ENCODE measurements around the gene MAP4K3. TPM values are rescaled to one million over a fixed set of nuclear protein-coding genes. Genes with fewer than 3 reads are reported as not detected.

The MAP4K3 gene
- total and polyA plus RNA-seq, 10 of the 15 experiments (the other 5 are each of a cell fraction or from before 2014, with no cell fraction given): 0.04 to 0.95 (median 0.21) TPM; not detected in 1

- Histone ChIP-seq H3K4me2 (ENCODE audit: control insufficient read depth, insufficient read depth) (no peak overlapping the region), H3K9me3 (replicated peaks; ENCODE audit: control insufficient read depth, insufficient read depth, low read length) (no peaks in the 10 kb centered on the region), H3K9ac (ENCODE audit: control insufficient read depth, insufficient read depth, low read length) (no peak overlapping the region), H4K20me1 (ENCODE audit: control insufficient read depth, insufficient read depth) (no peaks in the 10 kb centered on the region), H3K27me3 (replicated peaks in 1 of 2; ENCODE audit: control insufficient read depth in 2 of 2, insufficient read depth in 2 of 2, low read length in 1 of 2) (no peaks in the 10 kb centered on the region), H3K4me3 (no peak overlapping the region), H2AFZ (ENCODE audit: control insufficient read depth, low read depth, low read length) (no peak overlapping the region), H3K27ac (ENCODE audit: control insufficient read depth, insufficient read depth) (no peak overlapping the region), H3K36me3 (ENCODE audit: control insufficient read depth in 2 of 2, insufficient read depth in 2 of 2, low read length in 1 of 2) (no peaks in the 10 kb centered on the region), H3K79me2 (ENCODE audit: control insufficient read depth, insufficient read depth, low read length) (peaks cover 8% of the 10 kb centered on the region), H3K4me1 (ENCODE audit: control insufficient read depth, insufficient read depth, low read length) (no peaks in the 10 kb centered on the region)
- POLR2A ChIA-PET: no interaction called here
- CTCF ChIA-PET: interaction anchor here (1.0 kb wide), 1 partner anchor 16 kb away, joined by 3 read pairs; no protein-coding TSS in a partner anchor
- DNase-seq (ENCODE audit: low read depth, low spot score) (no peak), ATAC-seq (no peak), FAIRE-seq (peak; percentile 38)
- TF ChIP-seq ATF2 (IDR thresholded peaks at IDR 0.05; ENCODE audit: low read length): no peak
- TF ChIP-seq SPI1 (IDR thresholded peaks at IDR 0.05; ENCODE audit: borderline replicate concordance, insufficient read depth, low read depth, low read length): no peak
- TF ChIP-seq STAT1 (conservative IDR thresholded peaks at IDR 0.05): no peak
- TF ChIP-seq RB1 (IDR thresholded peaks at IDR 0.05; ENCODE audit: borderline replicate concordance): no peak
- TF ChIP-seq RELA (IDR thresholded peaks at IDR 0.05; ENCODE audit: borderline replicate concordance, partially characterized antibody): no peak
- TF ChIP-seq ASH2L (IDR thresholded peaks at IDR 0.05; ENCODE audit: borderline replicate concordance, low read depth): no peak
- TF ChIP-seq MAX (IDR thresholded peaks at IDR 0.05; ENCODE audit: low read depth, low read length): no peak
- no peak for TF ChIP-seq HDGF (IDR thresholded peaks at IDR 0.05)
- TF ChIP-seq ZNF274 (IDR thresholded peaks at IDR 0.05; ENCODE audit: insufficient read depth, insufficient read length): no peak
- TF ChIP-seq MLLT1 (IDR thresholded peaks at IDR 0.05): no peak
- no peak for TF ChIP-seq SUZ12 (IDR thresholded peaks at IDR 0.05; ENCODE audit: unreplicated experiment)
- no peak for TF ChIP-seq POU2F2 (IDR thresholded peaks at IDR 0.05; ENCODE audit: borderline replicate concordance, low read depth, low read length)
- no peak for TF ChIP-seq EP300 (IDR thresholded peaks at IDR 0.05; ENCODE audit: borderline replicate concordance in 1 of 2, control insufficient read depth in 1 of 2, low read depth in 2 of 2, low read length in 2 of 2)
- TF ChIP-seq YY1 (IDR thresholded peaks at IDR 0.05; ENCODE audit: low read depth, low read length): no peak
- SMC1A ChIA-PET (ENCODE audit: uncharacterized antibody, unreplicated experiment): no interaction called here
- in situ Hi-C loops (cut with MboI): no loop called here
- intact Hi-C loops (cut with micrococcal nuclease; ENCODE audit: unreplicated experiment): no loop called here
- BruUV-seq (replicated peaks): no TSS peak
- 100% methylated on average over 1 of the region's 1 CpG for WGBS (ENCODE audit: insufficient coverage, insufficient replicate concordance, low lambda C conversion rate, missing lambda C conversion rate)
- RAD21 ChIA-PET (ENCODE audit: unreplicated experiment): no interaction called here
These were observed 7.3 kb downstream of the MAP4K3 start for GRCh38 chr2:39429746-39430145.
